GM18526 (cell line): Measurements from ENCODE around the gene LRRC36.

ENCODE experiments used
- POLR2A ChIP-seq: IDR thresholded peaks from 3 replicates; pipeline ENCODE4 v1.6.1; 2011; ENCODE audit not compliant: insufficient read length; ENCODE audit errors: extremely low read depth

LRRC36 gene

DNA sequence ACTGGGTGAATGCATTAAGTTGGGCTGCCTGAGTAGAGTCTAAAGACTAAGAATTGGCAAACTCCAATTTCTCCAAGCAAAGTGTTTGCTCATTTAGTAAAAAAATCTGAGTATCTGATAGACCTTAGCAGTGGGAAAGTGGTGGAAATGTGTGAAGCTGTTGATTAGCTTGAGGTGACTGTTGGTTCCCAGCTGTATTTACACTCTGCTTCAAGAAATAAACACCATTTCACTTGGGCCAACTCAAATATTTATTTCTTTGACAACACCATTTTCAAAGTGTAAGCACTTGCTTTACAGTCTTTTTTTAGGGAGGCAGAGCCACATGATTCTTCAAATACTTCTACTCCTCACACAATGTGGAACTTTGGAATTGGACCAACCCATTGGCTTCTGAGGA, 8.8 kb upstream of the LRRC36 start:
- no peak for TF ChIP-seq POLR2A

DNA sequence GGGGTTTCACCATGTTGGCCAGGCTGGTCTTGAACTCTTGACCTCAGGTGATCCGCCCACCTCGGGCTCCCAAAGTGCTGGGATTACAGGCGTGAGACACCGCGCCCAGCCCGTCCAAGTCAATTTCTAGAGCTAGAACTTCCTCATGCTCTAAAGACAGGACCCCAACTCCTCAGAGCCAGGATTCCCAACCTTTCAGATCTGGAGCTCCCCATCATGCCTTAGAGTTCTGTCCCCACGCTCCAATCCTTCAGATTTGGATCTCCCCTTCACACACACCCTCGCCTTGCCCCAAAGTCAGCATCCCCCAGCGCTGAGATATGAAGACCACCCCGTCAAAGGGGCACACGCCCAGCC, 522 bp upstream of the LRRC36 start:
- TF ChIP-seq POLR2A, result no peak

- no peak for TF ChIP-seq POLR2A
These were observed 1.1 kb downstream of the LRRC36 start for GRCh38 chr16:67327743-67328142.

- TF ChIP-seq POLR2A, result no peak
These were observed 3.3 kb downstream of the LRRC36 start for GRCh38 chr16:67329901-67330300.

DNA sequence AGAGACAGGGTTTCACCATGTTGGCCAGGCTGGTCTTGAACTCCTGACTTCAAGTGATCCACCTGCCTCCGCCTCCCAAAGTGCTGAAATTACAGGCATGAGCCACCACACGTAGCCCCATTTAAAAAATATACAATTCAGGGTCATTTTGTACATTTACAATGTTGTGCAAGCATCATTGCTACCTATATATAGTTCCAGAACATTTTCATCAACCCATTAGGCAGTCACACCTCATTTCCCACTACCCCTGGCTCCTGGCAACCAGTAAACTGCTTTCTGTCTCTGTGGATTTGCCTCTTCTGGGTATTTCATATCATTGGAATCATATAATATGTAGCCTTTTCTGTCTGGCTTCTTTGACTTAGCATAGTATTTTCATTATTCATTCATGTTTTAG, 6.7 kb downstream of the LRRC36 start:
- no peak for TF ChIP-seq POLR2A

- TF ChIP-seq POLR2A, result no peak
These were observed 9.5 kb downstream of the LRRC36 start for GRCh38 chr16:67336116-67336515.

GRCh38 chr16:67336648-67337047, 10.0 kb downstream of the LRRC36 start:
- no peak for TF ChIP-seq POLR2A

GRCh38 chr16:67339453-67339852, 12.8 kb downstream of the LRRC36 start:
- TF ChIP-seq POLR2A, result no peak

GRCh38 chr16:67341250-67341649, 14.6 kb downstream of the LRRC36 start:
- TF ChIP-seq POLR2A, result no peak

DNA sequence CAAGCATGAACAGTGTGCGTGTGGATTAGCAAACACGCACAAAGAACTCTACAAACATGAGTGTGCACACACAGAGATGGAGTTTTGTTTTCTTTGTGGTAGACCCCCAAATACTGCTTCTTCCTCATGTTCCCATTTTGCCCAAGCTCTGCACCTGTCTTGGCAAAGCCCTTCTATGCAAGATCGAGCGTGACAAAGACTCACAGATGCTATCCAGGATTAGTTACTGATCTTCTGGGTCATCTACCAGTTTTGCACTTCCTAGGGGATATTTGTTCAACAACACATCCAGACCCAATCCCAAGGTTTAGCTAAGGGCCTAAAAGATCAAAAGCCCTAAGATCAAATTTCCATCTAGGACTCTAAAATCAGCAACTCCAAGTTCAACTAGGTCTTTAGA, 16.0 kb downstream of the LRRC36 start:
- TF ChIP-seq POLR2A, result no peak

GRCh38 chr16:67345401-67345800, 18.8 kb downstream of the LRRC36 start:
- TF ChIP-seq POLR2A, result no peak

GRCh38 chr16:67346341-67346740, 19.7 kb downstream of the LRRC36 start:
- no peak for TF ChIP-seq POLR2A

DNA sequence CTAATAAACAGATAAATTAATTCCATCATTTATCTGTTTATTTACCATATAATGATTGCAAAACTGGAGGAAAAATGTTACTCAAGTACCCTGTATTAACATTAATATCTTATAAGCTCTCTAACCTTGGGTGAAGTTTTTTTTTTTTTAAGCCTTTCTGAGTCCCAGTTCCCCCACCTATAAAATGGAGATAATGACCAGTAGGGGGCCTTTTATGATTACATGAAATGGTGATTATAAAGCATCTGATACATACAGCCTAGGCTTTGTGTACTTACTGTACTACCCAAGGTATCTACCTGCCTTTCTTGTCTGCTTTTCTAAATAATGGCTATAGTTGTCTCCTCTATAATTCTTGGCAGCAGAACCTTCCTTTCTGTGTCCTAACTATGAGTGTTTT, 22.6 kb downstream of the LRRC36 start:
- no peak for TF ChIP-seq POLR2A

DNA sequence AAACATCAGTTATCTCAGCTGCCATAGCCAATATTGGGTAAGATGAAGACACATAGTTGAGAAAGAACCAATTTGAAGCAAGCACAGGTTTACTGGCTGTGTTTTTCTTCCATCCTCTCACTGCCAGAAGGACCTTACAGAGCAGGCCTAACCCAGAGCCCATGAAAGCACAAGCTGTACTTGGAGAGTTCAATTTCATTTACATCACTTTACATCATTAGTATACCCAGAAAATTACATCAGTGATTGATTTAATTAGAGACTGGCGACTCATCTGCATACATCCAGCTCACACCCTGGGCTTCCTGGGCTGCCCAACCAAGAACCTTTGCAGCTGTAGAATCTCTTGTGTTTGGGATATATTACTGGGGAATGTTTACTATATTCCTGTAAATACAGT, 23.7 kb downstream of the LRRC36 start:
- no peak for TF ChIP-seq POLR2A

DNA sequence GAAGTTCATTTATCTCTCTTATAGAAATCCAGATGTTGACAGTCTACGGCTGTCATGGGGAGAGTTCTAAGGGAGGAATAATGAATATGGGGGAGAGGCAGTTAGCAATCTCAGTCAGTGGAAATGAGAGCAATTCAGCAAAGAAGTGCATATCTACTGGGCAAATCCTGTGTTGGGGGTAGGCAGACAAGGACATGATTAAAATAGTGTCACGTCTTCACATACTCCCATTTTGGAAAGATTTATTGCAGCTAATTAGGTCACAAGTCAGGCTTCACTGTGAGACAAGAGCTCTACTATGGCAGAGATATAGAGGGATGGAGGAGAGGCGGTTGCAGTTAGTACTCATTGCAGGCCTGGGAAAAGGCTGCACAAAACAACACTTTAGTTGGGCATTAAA, 29.8 kb downstream of the LRRC36 start:
- TF ChIP-seq POLR2A, result no peak

- no peak for TF ChIP-seq POLR2A
These were observed 30.9 kb downstream of the LRRC36 start for GRCh38 chr16:67357561-67357960.

- TF ChIP-seq POLR2A, result no peak
These were observed 34.4 kb downstream of the LRRC36 start for GRCh38 chr16:67361038-67361437.

- TF ChIP-seq POLR2A, result no peak
These were observed 38.1 kb downstream of the LRRC36 start for GRCh38 chr16:67364600-67365235.

DNA sequence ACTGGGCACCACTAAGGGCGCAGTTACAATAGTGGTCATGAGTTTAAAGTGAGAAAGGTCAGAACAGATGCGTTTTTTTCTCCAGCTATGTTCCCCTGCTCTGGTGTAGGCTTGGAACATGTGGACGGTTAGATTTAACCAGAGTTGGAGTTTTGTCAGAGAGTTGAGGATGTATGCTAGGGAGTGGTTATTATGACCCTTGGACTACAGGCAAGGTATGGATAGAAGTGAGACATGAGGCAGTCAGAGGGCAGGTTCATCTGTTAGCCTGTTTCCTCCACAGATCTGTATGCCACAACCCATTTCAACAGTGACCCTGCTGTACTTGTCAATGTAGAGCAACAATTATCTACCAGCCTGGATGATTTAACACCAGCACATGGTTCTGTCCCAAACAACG, 44.0 kb downstream of the LRRC36 start:
- TF ChIP-seq POLR2A, result no peak

GRCh38 chr16:67372664-67373063, 46.0 kb downstream of the LRRC36 start:
- no peak for TF ChIP-seq POLR2A
